ENCODE data around the gene RAMACL. TPM values are rescaled to one million over a fixed set of nuclear protein-coding genes. Genes with fewer than 3 reads are reported as not detected.

The RAMACL gene
- total RNA-seq, 1 experiment from 2014 or later, result 0.15 TPM

DNA sequence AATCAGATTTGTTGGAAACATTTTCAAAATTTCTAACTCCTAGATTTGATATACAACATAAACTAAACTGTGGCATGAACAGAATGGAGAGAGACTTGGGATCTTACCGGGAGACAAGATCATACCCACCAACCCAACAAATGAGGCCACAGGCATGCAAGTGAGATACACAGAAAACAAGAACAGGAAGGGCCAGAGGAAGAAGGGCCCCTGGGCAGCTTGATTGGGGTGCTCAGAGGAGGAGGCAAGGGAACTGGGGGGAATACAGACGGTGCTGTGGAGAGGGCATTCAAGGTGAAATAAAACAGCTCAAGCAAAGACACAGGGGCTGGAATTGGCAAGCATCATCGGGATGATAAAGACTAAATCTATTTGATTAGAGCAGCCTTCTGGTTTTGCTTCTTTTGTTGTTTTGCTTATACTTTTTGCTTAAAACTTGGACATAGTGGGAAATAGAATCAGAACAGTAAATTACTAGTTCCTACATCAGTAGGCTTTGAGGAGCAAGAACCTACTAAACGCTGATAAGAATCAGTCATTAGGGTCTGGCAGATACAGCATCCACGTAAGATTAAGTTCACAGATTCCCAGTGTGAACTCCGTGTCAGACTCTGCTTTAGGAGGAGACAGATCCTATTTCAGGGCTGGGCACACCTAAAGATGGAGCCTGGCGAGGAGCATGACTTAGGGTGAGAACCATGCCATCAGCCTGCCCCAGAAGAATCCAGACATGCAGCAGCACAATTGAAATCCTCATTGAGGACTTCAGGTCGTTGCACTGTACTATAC is 3.5 kb upstream of the RAMACL start:
- Histone ChIP-seq H3K4me3 (replicated peaks in 1 of 2; ENCODE audit: low read depth in 1 of 2, low read length in 2 of 2) (no peak overlapping the region), H2AFZ (ENCODE audit: low read depth, low read length, poor library complexity, severe bottlenecking) (no peak overlapping the region), H3K79me2 (ENCODE audit: insufficient read depth, low read length) (no peaks in the 10 kb centered on the region), H3K9me3 (ENCODE audit: control insufficient read depth in 1 of 2, insufficient read depth in 1 of 2, low read depth in 1 of 2, low read length in 2 of 2) (no peaks in the 10 kb centered on the region), H3K4me2 (ENCODE audit: low read length) (no peak overlapping the region), H3K4me1 (ENCODE audit: control insufficient read depth in 1 of 2, insufficient read depth in 2 of 2, low read length in 2 of 2) (peaks cover 0 to 10% of the 10 kb centered on the region in 2 experiments; a peak in 2 of 4 replicates), H3K9me2 (ENCODE audit: insufficient read depth) (no peaks in the 10 kb centered on the region), H3K27me3 (ENCODE audit: insufficient read depth, low read length) (no peaks in the 10 kb centered on the region), H3K9ac (ENCODE audit: low read length) (no peak overlapping the region), H3K27ac (ENCODE audit: low read depth, low read length) (no peak overlapping the region), H3K36me3 (ENCODE audit: control insufficient read depth in 1 of 2, insufficient read depth in 2 of 2, low read length in 2 of 2) (no peaks in the 10 kb centered on the region), H4K20me1 (ENCODE audit: insufficient read depth) (no peaks in the 10 kb centered on the region)
- ChIA-PET RAD21 (ENCODE audit: low non-redundant PET in 1 of 2, low total read pairs in 2 of 2, uncharacterized antibody in 2 of 2, unreplicated experiment in 2 of 2) (no interaction called here), POLR2A (no interaction called here), CTCF (no interaction called here)
- intact Hi-C loops (cut with micrococcal nuclease), result no loop called here
- no peak for ATAC-seq
- no TSS peak for BruUV-seq (replicated peaks)
- no peak for TF ChIP-seq CBX3 (IDR thresholded peaks at IDR 0.05; ENCODE audit: low read depth)
- TF ChIP-seq SP1 (IDR thresholded peaks at IDR 0.05; ENCODE audit: low read depth), result no peak
- TF ChIP-seq EZH2 (IDR thresholded peaks at IDR 0.05), result no peak
- TF ChIP-seq ZNF274 (IDR thresholded peaks at IDR 0.05; ENCODE audit: low read depth, low read length), result no peak
- TF ChIP-seq, protein P1, sequence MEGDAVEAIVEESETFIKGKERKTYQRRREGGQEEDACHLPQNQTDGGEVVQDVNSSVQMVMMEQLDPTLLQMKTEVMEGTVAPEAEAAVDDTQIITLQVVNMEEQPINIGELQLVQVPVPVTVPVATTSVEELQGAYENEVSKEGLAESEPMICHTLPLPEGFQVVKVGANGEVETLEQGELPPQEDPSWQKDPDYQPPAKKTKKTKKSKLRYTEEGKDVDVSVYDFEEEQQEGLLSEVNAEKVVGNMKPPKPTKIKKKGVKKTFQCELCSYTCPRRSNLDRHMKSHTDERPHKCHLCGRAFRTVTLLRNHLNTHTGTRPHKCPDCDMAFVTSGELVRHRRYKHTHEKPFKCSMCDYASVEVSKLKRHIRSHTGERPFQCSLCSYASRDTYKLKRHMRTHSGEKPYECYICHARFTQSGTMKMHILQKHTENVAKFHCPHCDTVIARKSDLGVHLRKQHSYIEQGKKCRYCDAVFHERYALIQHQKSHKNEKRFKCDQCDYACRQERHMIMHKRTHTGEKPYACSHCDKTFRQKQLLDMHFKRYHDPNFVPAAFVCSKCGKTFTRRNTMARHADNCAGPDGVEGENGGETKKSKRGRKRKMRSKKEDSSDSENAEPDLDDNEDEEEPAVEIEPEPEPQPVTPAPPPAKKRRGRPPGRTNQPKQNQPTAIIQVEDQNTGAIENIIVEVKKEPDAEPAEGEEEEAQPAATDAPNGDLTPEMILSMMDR (IDR thresholded peaks at IDR 0.05 in 2 of 3, conservative IDR thresholded peaks at IDR 0.05 in 1 of 3; ENCODE audit: borderline replicate concordance in 1 of 3, insufficient read depth in 1 of 3, low read depth in 2 of 3, low read length in 2 of 3), result no peak
- no peak for TF ChIP-seq YY1 (IDR thresholded peaks at IDR 0.05; ENCODE audit: extremely low read depth, insufficient replicate concordance, low read depth, low read length)
- TF ChIP-seq SIN3A (IDR thresholded peaks at IDR 0.05; ENCODE audit: low read depth), result no peak
- no peak for DNase-seq (ENCODE audit: low read depth, low spot score)

Measured in HCT116 (cell line).